Tibial nerve (tissue), 3 donors: Measurements from ENCODE around the gene FBXO42.

Source experiments
- CTCF ChIP-seq, 5 experiments: fragments of 200-600 bp in 3 of 5; fragments of 450-650 bp in 2 of 5; sonication (generic) in 3 of 5; IDR thresholded peaks; one replicate each; pipeline ENCODE4 v1.5.1; 2016 to 2019; ENCODE audit warnings: antibody characterized with exemption in 5 of 5, mild to moderate bottlenecking in 3 of 5, moderate library complexity in 2 of 5
- POLR2A ChIP-seq, 2 donors: fragments of 450-650 bp; IDR thresholded peaks; one replicate each; pipeline ENCODE4 v1.6.1; 2017; ENCODE audit warnings: antibody characterized with exemption in 2 of 2, mild to moderate bottlenecking in 2 of 2, moderate library complexity in 2 of 2

DNA sequence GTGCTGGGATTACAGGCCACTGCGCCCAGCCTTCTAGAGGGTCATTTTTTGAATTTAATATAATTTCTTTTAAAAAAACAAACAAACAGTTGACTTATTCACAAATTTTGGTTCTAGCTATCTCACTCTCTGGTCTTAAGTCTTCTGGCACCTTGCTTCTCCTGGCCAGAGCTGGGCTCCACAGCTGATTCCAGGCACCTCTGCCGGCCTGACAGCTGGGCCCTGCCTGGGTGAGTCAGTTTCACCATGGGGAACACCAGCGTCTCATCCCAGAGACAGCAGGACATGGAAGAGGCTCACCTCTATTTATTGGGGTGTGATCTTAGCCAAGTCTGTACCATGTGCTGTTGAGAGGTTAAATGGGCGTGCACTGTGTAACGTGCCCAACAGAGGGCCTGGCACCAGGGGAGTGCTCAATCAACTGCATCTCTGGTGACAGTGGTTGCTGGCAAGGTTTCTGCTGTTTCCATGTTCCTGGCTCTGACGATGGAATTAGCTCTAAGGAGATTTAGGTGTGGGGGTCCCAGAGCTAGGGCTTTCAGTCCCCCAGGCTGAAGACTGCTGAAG is 116.3 kb downstream of the FBXO42 start:
- TF ChIP-seq CTCF (IDR thresholded peaks at IDR 0.05): peak in 1 of 5 experiments; percentile 27
- no peak for TF ChIP-seq POLR2A (IDR thresholded peaks at IDR 0.05)
